H9 (cell line): ENCODE results near the gene BFSP1. TPM values are rescaled to one million over a fixed set of nuclear protein-coding genes. Genes with fewer than 3 reads are reported as not detected.

ENCODE experiments used
- DNase-seq: peaks from one replicate; pipeline ENCODE4 v3.0.0-alpha.2; 2017
- H2AFZ ChIP-seq: one replicate; pipeline ENCODE4 v1.6.1; 2013; ENCODE audit warnings: mild to moderate bottlenecking, low read length, control low read depth, moderate library complexity
- H2AK5ac ChIP-seq: 2 replicates; pipeline ENCODE4 v1.6.1; 2013; ENCODE audit warnings: low read length, control low read depth, mixed read lengths; ENCODE audit not compliant: insufficient read length
- H2BK120ac ChIP-seq: one replicate; pipeline ENCODE4 v1.6.1; 2013; ENCODE audit warnings: low read depth, mild to moderate bottlenecking, low read length, control low read depth, inconsistent platforms; ENCODE audit not compliant: poor library complexity, severe bottlenecking
- H2BK12ac ChIP-seq: 2 replicates; pipeline ENCODE4 v1.6.1; 2013; ENCODE audit warnings: low read length, control low read depth, mixed read lengths, low read depth; ENCODE audit not compliant: insufficient read length
- H2BK15ac ChIP-seq: 2 replicates; pipeline ENCODE4 v1.6.1; 2013; ENCODE audit warnings: low read depth, low read length, control low read depth
- H2BK20ac ChIP-seq: one replicate; pipeline ENCODE4 v1.6.1; 2013; ENCODE audit warnings: low read depth, mild to moderate bottlenecking, low read length, control low read depth, inconsistent platforms; ENCODE audit not compliant: poor library complexity, severe bottlenecking
- H2BK5ac ChIP-seq: 2 replicates; pipeline ENCODE4 v1.6.1; 2013; ENCODE audit warnings: low read length, control low read depth, mixed read lengths; ENCODE audit not compliant: insufficient read length
- H3K14ac ChIP-seq: 2 replicates; pipeline ENCODE4 v1.6.1; 2013; ENCODE audit warnings: low read length, control low read depth; ENCODE audit not compliant: insufficient read depth
- H3K18ac ChIP-seq: 2 replicates; pipeline ENCODE4 v1.6.1; 2013; ENCODE audit warnings: low read depth, mild to moderate bottlenecking, mixed read lengths, low read length, control low read depth; ENCODE audit not compliant: insufficient read length
- H3K23ac ChIP-seq: 2 replicates; pipeline ENCODE4 v1.6.1; 2013; ENCODE audit warnings: low read length, control low read depth, mixed read lengths, low read depth; ENCODE audit not compliant: insufficient read length
- H3K23me2 ChIP-seq: 2 replicates; pipeline ENCODE4 v1.6.1; 2013; ENCODE audit warnings: low read depth, mild to moderate bottlenecking, mixed read lengths, low read length, control low read depth; ENCODE audit not compliant: insufficient read length, poor library complexity, severe bottlenecking
- H3K27ac ChIP-seq: 2 replicates; pipeline ENCODE4 v1.5.1; 2013; ENCODE audit warnings: low read length, control low read depth, mixed read lengths, low read depth; ENCODE audit not compliant: insufficient read length
- H3K27me3 ChIP-seq: 2 replicates; pipeline ENCODE4 v1.6.1; 2013; ENCODE audit warnings: low read length, control low read depth, inconsistent platforms; ENCODE audit not compliant: insufficient read depth
- H3K4ac ChIP-seq: 2 replicates; pipeline ENCODE4 v1.6.1; 2013; ENCODE audit warnings: low read depth, mild to moderate bottlenecking, control low read depth, inconsistent platforms, low read length, moderate library complexity
- H3K4me1 ChIP-seq: 2 replicates; pipeline ENCODE4 v1.6.1; 2013; ENCODE audit warnings: low read length, control low read depth, inconsistent platforms; ENCODE audit not compliant: insufficient read depth
- H3K4me2 ChIP-seq: 2 replicates; pipeline ENCODE4 v1.6.1; 2013; ENCODE audit warnings: low read length, control low read depth, mixed read lengths; ENCODE audit not compliant: insufficient read length, insufficient read depth
- H3K56ac ChIP-seq: 2 replicates; pipeline ENCODE4 v1.6.1; 2013; ENCODE audit warnings: low read depth, mild to moderate bottlenecking, mixed read lengths, low read length, control low read depth; ENCODE audit not compliant: insufficient read length
- H3K79me1 ChIP-seq: 2 replicates; pipeline ENCODE4 v1.6.1; 2013; ENCODE audit warnings: low read depth, mild to moderate bottlenecking, moderate library complexity, low read length, control low read depth, inconsistent platforms; ENCODE audit not compliant: insufficient read depth, poor library complexity, severe bottlenecking
- H3K79me2 ChIP-seq: 2 replicates; pipeline ENCODE4 v1.6.1; 2013; ENCODE audit warnings: low read length, control low read depth, inconsistent platforms; ENCODE audit not compliant: insufficient read depth
- H3K9ac ChIP-seq: 2 replicates; pipeline ENCODE4 v1.6.1; 2013; ENCODE audit warnings: low read length, control low read depth, mixed read lengths; ENCODE audit not compliant: insufficient read length; ENCODE audit errors: extremely low read depth
- H3K9me3 ChIP-seq: one replicate; pipeline ENCODE4 v1.6.1; 2013; ENCODE audit warnings: low read depth, low read length, inconsistent platforms; ENCODE audit not compliant: control insufficient read depth
- H3T11ph ChIP-seq: one replicate; pipeline ENCODE4 v1.6.1; 2013; ENCODE audit warnings: mild to moderate bottlenecking, low read length, control low read depth, inconsistent platforms
- H4K20me1 ChIP-seq: one replicate; pipeline ENCODE4 v1.6.1; 2013; ENCODE audit not compliant: control insufficient read depth, insufficient read length, insufficient read depth
- H4K5ac ChIP-seq: 2 replicates; pipeline ENCODE4 v1.6.1; 2013; ENCODE audit warnings: low read depth, mild to moderate bottlenecking, mixed read lengths, low read length, control low read depth; ENCODE audit not compliant: insufficient read length
- H4K8ac ChIP-seq: replicated peaks from 2 replicates; pipeline ENCODE4 v1.6.1; 2013; ENCODE audit warnings: low read length, control low read depth, mixed read lengths, low read depth; ENCODE audit not compliant: insufficient read length
- H4K91ac ChIP-seq: 2 replicates; pipeline ENCODE4 v1.6.1; 2013; ENCODE audit warnings: low read depth, mild to moderate bottlenecking, moderate library complexity, mixed read lengths, low read length, control low read depth; ENCODE audit not compliant: insufficient read length
- H3K27ac Mint-ChIP-seq, 3 experiments: 2 replicates in 2 of 3; 3 replicates in 1 of 3; pipeline ENCODE4 v1.8.0; 2020 to 2021; ENCODE audit warnings: mixed read lengths in 3 of 3, mild to moderate bottlenecking in 1 of 3, moderate library complexity in 1 of 3
- H3K27me3 Mint-ChIP-seq: 2 replicates; pipeline ENCODE4 v1.8.0; 2021; ENCODE audit warnings: low read depth, mild to moderate bottlenecking, moderate library complexity, mixed read lengths
- H3K36me3 Mint-ChIP-seq, 3 experiments: 2 replicates in 2 of 3; 3 replicates in 1 of 3; pipeline ENCODE4 v1.8.0; 2020 to 2021; ENCODE audit warnings: low read depth in 3 of 3, mixed read lengths in 3 of 3; ENCODE audit not compliant: insufficient read depth in 1 of 3
- H3K4me1 Mint-ChIP-seq, 2 experiments: 2 replicates each; pipeline ENCODE4 v1.8.0; 2020; ENCODE audit warnings: mixed read lengths in 2 of 2
- H3K4me3 Mint-ChIP-seq, 2 experiments: 2 replicates in 1 of 2; 3 replicates in 1 of 2; pipeline ENCODE4 v1.8.0; 2020 to 2021; ENCODE audit warnings: mild to moderate bottlenecking in 2 of 2, mixed read lengths in 2 of 2, moderate library complexity in 1 of 2
- H3K9me3 Mint-ChIP-seq, 2 experiments: 2 replicates in 1 of 2; 3 replicates in 1 of 2; pipeline ENCODE4 v1.8.0; 2020; ENCODE audit warnings: mild to moderate bottlenecking in 2 of 2, mixed read lengths in 2 of 2, moderate library complexity in 1 of 2
- CTCF ChIP-seq: fragments of 200-600 bp; sonication (generic); conservative IDR thresholded peaks from 3 replicates; pipeline ENCODE4 v1.8.0; 2021; ENCODE audit warnings: antibody characterized with exemption, mild to moderate bottlenecking
- WGBS: extraction: QIAGEN DNeasy Blood & Tissue Kit; methylation state at CpG from one replicate; pipeline ENCODE4 v1.1.7; 2013; ENCODE audit warnings: missing lambda C conversion rate, low lambda C conversion rate, mixed read lengths; ENCODE audit not compliant: insufficient read length; ENCODE audit errors: extremely low coverage; 5-methylcytosine and 5-hydroxymethylcytosine counted together
- total RNA-seq: library from RNA; stranded (reverse); gene quantifications from 2 replicates; pipeline ENCODE4 v1.2.1, GENCODE V29; 2021

Gene BFSP1
- total RNA-seq, 1 experiment from 2014 or later = 9.4 TPM

DNA sequence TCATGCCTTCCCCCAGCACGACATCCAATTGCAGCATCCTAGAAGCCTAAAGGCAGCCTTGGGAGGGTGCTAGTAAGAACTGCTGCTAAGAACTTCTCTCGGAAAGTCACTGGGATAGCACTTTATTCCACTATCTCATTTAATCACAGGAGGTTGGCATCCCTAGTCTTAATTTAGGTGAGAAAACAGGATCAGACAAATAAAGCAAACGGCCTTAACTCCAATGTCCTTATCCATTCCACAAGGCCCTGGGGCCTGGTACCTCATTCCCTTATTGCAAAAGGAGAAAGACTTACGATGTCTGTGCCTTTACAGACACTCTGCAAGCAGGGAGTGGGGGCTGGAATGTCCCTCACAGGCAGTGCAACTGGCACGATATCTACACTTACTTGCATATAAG is 60.7 kb downstream of the BFSP1 start:
- H2BK20ac ChIP-seq = no peak overlapping the region
- H3K36me3 Mint-ChIP-seq = no peaks in the 10 kb centered on the region
- H2AFZ ChIP-seq = no peak overlapping the region
- no peak overlapping the region for H3K4me3 Mint-ChIP-seq
- no peak overlapping the region for H3K23ac ChIP-seq
- no peaks in the 10 kb centered on the region for H3K4me1 ChIP-seq
- no peaks in the 10 kb centered on the region for H3K23me2 ChIP-seq
- no peak overlapping the region for H3K4me2 ChIP-seq
- no peak for DNase-seq
- H3K9me3 ChIP-seq = no peaks in the 10 kb centered on the region
- no peaks in the 10 kb centered on the region for H3K27me3 ChIP-seq
- no peak overlapping the region for H2AK5ac ChIP-seq
- no peak for TF ChIP-seq CTCF
- no peak overlapping the region for H4K8ac ChIP-seq
- H3K56ac ChIP-seq = no peak overlapping the region
- H2BK15ac ChIP-seq = no peak overlapping the region
- no peak overlapping the region for H2BK12ac ChIP-seq
- no peak overlapping the region for H2BK5ac ChIP-seq
- no peak overlapping the region for H4K5ac ChIP-seq
- H2BK120ac ChIP-seq = no peak overlapping the region
- H3K4me1 Mint-ChIP-seq = peaks cover 5 to 9% of the 10 kb centered on the region in 2 experiments
- H4K91ac ChIP-seq = no peak overlapping the region
- H3K9me3 Mint-ChIP-seq = no peaks in the 10 kb centered on the region
- no peaks in the 10 kb centered on the region for H4K20me1 ChIP-seq
- no peak overlapping the region for H3K14ac ChIP-seq
- no peak overlapping the region for H3K18ac ChIP-seq
- H3K79me1 ChIP-seq = no peaks in the 10 kb centered on the region
- H3K27me3 Mint-ChIP-seq = no peaks in the 10 kb centered on the region; the same call in 1 of the 2 replicates
- H3K27ac Mint-ChIP-seq = no peak overlapping the region
- H3K27ac ChIP-seq = no peak overlapping the region
- no peaks in the 10 kb centered on the region for H3K79me2 ChIP-seq
- no peak overlapping the region for H3K9ac ChIP-seq
- H3K4ac ChIP-seq = no peak overlapping the region
- no peak overlapping the region for H3T11ph ChIP-seq
- no CpG with 5 or more reads among the region's 5 CpGs for WGBS
